ENCODE data around the gene NPHP4. TPM values are rescaled to one million over a fixed set of nuclear protein-coding genes. Genes with fewer than 3 reads are reported as not detected.

The NPHP4 gene
- total RNA-seq, 1 experiment from 2014 or later, result 16.8 TPM

DNA sequence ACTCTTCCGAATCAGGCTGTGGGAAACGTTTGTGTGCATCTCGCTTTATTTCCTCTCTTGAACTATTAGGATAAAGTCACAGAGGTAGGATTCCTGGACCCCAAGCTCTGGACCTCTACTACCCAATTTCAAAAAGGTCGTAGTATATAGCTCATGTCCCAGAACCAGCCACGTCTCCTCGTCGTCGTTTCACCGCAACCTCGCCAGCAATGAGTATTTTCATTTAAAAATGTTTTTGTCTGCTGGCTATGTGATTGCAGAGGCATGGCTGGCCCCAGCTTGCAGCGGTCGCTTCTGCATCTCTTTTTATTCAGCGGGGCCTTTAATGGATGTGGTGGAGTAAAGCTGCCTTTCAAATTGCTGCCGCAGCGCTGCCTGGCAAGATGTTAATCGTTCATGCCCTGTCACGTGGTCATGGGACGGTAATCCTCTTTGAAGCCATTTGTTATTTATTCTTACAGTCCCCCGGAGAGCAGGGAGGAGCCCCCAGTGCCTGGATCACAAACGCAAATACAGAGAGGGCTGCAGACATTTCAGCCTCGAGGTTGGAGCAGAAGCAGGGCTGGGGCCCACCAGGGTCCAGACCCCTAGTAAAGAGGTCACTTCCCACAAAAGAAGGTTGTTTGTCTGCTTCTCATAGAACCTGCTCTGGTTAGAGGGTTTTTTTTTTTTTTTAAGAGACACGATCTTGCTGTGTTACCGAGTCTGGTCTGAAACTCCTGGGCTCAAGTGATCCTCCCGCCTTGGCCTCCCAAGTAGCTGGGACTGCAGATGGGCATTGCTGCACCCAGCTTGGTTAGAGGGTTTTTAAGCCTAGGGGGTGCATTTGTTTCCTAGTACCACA lies 11.6 kb upstream of the NPHP4 start:
- Mint-ChIP-seq H3K4me1 (peaks cover 11% of the 10 kb centered on the region), H3K36me3 (no peaks in the 10 kb centered on the region), H3K4me3 (no peak overlapping the region), H3K9me3 (no peaks in the 10 kb centered on the region), H3K27ac (peak overlapping the region; percentile 49; the same call in 1 of the 2 replicates), H3K27me3 (ENCODE audit: low read depth) (no peaks in the 10 kb centered on the region)
- CTCF ChIA-PET, result interaction anchor here (0.8 to 2.1 kb wide), 4 partner anchors 10 to 49 kb away, joined by 3 to 12 read pairs (median 4); partner anchors contain the start of gene NPHP4
- peak; percentile 8 for DNase-seq (ENCODE audit: low spot score)
- POLR2A ChIA-PET, result interaction anchor here (0.9 kb wide), 1 partner anchor 24 kb away, joined by 3 read pairs; no protein-coding TSS in a partner anchor
- ATAC-seq, result no peak
- TF ChIP-seq, protein P1, sequence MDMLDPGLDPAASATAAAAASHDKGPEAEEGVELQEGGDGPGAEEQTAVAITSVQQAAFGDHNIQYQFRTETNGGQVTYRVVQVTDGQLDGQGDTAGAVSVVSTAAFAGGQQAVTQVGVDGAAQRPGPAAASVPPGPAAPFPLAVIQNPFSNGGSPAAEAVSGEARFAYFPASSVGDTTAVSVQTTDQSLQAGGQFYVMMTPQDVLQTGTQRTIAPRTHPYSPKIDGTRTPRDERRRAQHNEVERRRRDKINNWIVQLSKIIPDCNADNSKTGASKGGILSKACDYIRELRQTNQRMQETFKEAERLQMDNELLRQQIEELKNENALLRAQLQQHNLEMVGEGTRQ (CRISPR knock-in tag; IDR thresholded peaks at IDR 0.05), result peak; percentile 75
- TF ChIP-seq FOXP1 (CRISPR knock-in tag; IDR thresholded peaks at IDR 0.05; ENCODE audit: borderline replicate concordance) (no peak), NFATC4 (CRISPR knock-in tag; IDR thresholded peaks at IDR 0.05) (no peak), GTF2I (CRISPR knock-in tag; conservative IDR thresholded peaks at IDR 0.05) (0 out of 2 replicates have a peak, but pooled peaks have one; percentile 37), ZNF263 (CRISPR knock-in tag; IDR thresholded peaks at IDR 0.05; ENCODE audit: low read depth) (no peak)
- TF ChIP-seq, protein P2, sequence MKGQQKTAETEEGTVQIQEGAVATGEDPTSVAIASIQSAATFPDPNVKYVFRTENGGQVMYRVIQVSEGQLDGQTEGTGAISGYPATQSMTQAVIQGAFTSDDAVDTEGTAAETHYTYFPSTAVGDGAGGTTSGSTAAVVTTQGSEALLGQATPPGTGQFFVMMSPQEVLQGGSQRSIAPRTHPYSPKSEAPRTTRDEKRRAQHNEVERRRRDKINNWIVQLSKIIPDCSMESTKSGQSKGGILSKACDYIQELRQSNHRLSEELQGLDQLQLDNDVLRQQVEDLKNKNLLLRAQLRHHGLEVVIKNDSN (CRISPR knock-in tag; IDR thresholded peaks at IDR 0.05), result 0 out of 2 replicates have a peak, but pooled peaks have one; percentile 27

DNA sequence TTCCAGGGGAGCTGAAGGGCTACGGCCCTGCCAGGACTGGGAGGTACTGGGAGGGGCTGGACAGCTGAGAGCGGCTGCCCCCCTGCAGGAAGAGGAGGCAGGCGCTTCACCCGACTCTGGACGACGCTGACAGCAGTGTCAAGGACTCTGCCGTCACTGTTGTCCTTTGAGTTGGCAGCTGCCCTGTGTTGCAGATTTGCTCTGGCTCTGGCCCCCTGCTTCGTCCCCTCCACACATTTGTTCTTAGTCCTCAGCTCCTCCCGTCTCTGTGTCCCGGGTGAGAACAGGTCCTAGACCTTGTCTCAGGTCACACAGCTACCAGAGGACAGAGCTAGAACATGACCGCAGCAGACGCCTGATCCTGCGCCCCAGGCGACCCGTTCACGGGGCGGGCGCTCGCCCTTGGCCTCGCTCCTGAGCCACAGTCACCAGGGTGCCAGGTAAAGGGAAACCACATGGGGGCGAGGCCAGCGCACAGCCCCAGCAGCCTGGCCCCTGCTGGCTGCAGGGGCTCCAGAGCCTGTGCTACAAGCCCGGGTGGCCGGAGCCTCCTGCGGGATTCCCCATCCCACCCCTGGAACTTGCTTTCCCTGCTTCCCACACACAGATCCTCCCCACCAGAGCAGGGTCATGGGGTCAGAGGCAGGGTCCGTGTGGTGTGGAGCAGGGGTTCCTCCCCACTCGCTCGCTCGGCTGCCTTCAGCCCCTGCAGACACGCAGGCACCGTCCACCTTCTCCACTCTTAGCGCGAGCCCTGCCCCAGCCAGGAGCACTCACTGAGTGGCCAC lies 10.7 kb upstream of the NPHP4 start:
- peaks cover 11% of the 10 kb centered on the region for H3K4me1 Mint-ChIP-seq
- H3K9me3 Mint-ChIP-seq, result no peaks in the 10 kb centered on the region
- ATAC-seq, result peak; percentile 17; the same call in 1 of the 2 replicates
- TF ChIP-seq ZNF423 (CRISPR knock-in tag; IDR thresholded peaks at IDR 0.05), result peak; percentile 17; the same call in 1 of the 2 replicates
- no peak for TF ChIP-seq NFYB (CRISPR knock-in tag; conservative IDR thresholded peaks at IDR 0.05; ENCODE audit: low read depth)
- no peak for TF ChIP-seq GABPB1 (CRISPR knock-in tag; IDR thresholded peaks at IDR 0.05)
- H3K4me3 Mint-ChIP-seq, result no peak overlapping the region
- H3K27ac Mint-ChIP-seq, result 0 out of 2 replicates have a peak overlapping the region, but pooled peaks have one; percentile 49
- no peaks in the 10 kb centered on the region for H3K27me3 Mint-ChIP-seq (ENCODE audit: low read depth)
- no peaks in the 10 kb centered on the region for H3K36me3 Mint-ChIP-seq
- ChIA-PET POLR2A (no interaction called here), CTCF (interaction anchor here (0.8 to 2.1 kb wide), 5 partner anchors 10 to 50 kb away, joined by 3 to 12 read pairs (median 5); partner anchors contain the start of gene NPHP4)
- DNase-seq (ENCODE audit: low spot score), result peak; percentile 13

DNA sequence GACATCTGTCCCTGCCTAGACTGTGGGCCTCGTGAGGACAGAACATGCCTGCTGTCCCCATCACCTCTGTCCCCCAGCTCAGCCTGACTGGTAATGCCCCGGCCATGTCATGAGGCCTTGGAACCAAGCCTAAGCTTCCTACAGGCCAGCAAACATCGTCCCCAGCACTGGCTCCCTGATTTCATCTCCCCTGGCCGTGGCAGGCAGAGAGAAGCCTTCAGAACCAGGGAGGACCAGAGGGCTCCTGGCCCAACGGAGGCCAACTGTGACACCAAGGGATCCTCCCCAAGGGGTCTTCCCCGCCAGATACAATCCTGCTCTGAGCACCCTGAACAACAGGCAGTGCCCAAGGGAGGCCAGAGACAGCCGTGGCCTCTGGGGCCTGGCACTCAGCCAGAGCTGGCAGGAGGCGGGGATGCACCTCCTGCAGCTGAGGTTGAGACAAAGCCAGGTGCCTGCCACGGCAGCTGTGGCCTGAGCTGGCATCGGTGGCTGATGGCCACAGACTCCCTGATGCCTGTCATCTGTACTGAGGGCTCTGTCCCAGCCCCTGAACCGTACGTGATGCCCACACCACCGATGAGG lies 9.9 kb upstream of the NPHP4 start:
- Mint-ChIP-seq H3K4me3 (no peak overlapping the region), H3K27me3 (ENCODE audit: low read depth) (no peaks in the 10 kb centered on the region), H3K27ac (no peak overlapping the region), H3K36me3 (no peaks in the 10 kb centered on the region), H3K4me1 (peaks cover 11% of the 10 kb centered on the region), H3K9me3 (no peaks in the 10 kb centered on the region)
- no peak for TF ChIP-seq NR3C1 (CRISPR knock-in tag; conservative IDR thresholded peaks at IDR 0.05; ENCODE audit: low read depth)
- TF ChIP-seq, protein P2 (CRISPR knock-in tag; IDR thresholded peaks at IDR 0.05), result no peak
- TF ChIP-seq, protein P3, sequence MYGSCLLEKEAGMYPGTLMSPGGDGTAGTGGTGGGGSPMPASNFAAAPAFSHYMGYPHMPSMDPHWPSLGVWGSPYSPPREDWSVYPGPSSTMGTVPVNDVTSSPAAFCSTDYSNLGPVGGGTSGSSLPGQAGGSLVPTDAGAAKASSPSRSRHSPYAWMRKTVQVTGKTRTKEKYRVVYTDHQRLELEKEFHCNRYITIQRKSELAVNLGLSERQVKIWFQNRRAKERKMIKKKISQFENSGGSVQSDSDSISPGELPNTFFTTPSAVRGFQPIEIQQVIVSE (CRISPR knock-in tag; IDR thresholded peaks at IDR 0.05; ENCODE audit: borderline replicate concordance), result no peak
- ChIA-PET CTCF (interaction anchor here (1.5 to 2.1 kb wide), 3 partner anchors 9 to 51 kb away, joined by 5 to 12 read pairs (median 10); partner anchors contain the start of gene NPHP4), POLR2A (no interaction called here)
- ATAC-seq (no peak), DNase-seq (ENCODE audit: low spot score) (peak; percentile 9)
